Medulla oblongata (tissue), 1 donor: Measurements from ENCODE around the gene MBTPS1.
A peak's percentile ranks its signal among the peaks of the same experiment; 100 is the strongest.

ENCODE experiments used
- DNase-seq: peaks from one replicate; pipeline ENCODE4 v3.0.0-alpha.2; 2015; ENCODE audit errors: extremely low spot score

MBTPS1 gene

DNA sequence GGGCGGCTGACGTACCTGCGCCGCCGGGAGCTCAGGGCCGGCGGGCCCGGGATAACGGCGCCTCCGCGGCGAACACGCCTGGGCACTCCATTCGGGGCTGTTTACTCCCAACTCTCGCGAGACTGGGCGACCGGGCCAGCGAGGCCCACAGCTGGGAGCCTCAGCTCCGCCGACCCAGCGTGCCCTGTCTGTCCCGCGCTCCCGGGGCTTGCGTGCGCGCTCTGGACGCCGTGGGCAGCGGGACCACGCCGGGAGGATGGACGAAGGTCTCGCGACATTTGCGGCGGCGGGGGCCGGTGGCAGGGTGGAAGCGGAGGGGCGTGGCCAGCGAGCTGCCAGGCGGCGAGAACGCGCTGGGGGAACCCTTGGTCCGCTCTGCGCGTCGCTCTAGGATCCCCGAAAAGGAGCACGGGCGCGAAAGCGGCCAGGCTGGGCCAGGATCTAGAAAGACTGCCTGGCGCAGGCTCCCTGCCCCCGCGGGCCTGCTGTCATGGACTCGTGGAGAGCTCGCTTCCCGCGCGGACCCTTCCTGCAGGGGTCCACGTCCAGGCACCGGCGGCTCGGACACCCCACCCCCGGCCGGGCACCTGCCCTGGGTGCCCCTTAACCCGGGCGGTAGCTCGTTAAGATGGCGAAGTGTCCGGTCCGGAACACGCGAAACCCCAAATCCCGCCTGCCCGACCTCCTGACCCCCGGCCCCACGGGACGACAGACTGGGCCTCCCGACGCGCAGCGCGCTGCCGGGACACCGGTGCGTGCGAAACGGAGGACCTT is at the start of gene MBTPS1:
Gene MBTPS1, minus strand, starts transcription at position 223 of the 774 bp plus-strand sequence. CDS start 15,159 bp downstream, outside the sequence.
- peak; percentile 98 for DNase-seq

DNA sequence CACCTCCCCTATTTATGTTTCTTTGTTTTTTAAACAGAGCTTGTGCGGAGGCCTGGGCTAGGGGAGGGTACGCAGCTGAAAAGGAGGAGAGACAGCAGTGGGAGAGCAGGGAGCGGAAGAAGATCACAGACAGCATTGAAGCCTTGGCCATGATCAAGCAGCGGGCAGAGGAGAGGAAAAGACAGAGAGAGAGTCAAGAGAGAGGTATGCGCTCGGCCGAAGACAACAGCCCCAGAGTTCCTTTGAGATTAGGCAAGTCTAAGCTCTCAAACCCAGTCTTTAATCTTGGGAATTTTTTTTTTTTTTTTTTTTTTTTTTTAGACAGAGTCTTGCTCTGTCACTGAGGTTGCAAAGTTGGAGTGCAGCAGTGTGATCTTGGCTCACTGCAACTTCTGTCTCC is 49.0 kb upstream of the MBTPS1 start:
- no peak for DNase-seq

DNA sequence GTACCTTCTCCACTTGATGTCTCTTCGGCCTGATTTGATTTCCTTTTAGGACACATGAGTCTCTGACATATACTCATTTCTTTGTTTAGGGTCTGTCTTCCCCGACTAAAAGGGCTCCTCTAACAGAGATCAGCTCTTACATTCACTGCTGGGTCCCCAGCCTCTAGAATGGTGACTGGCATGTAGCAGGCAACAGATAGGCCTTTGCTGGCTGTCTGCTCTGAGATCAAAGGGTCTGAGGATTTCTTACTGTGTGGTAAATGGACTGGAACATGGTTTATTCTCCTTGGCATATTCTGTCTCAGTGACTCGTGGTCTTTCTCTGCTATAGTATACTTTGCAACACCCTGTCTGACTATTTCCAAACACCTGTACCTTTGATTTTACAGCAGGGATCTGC is 45.1 kb upstream of the MBTPS1 start:
- no peak for DNase-seq

DNA sequence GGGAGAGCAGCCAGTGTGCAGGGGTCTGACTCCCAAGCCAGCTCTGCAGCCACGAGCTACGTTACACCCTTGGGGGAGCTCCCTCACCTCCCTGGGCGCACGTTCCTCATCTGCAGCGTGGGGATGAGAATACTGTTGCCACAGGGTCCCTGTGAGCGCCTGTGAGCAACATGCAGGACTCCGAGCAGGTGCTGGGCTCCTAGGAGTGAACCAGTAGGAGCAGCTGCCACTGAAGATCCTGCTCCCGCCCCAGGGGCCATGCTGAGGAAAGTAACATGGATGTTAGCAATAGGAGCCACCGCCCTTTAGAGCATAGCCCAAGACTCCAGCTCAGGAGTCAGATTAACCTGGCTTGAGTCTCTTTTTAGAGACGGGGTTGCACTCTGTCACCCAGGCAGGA is 44.3 kb upstream of the MBTPS1 start:
- no peak for DNase-seq

DNA sequence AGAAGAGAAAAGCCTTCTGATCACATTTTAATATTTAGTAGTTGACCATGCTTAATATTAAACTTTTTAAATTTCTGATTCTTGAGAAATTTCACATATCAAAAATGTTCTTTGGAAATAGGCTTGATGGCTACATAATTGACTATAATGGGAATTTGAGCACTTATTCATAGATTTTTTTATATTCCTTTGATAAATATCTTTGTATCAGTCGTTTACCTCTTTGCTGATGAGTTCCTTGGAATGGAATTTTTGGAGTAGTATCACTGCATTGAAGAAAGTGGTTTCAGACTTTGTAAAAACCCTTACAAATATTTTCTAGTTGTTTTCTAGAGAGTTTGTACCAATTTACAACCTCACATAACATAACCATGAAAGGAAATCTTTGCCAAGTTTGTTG is 43.1 kb upstream of the MBTPS1 start:
- DNase-seq, result no peak

DNA sequence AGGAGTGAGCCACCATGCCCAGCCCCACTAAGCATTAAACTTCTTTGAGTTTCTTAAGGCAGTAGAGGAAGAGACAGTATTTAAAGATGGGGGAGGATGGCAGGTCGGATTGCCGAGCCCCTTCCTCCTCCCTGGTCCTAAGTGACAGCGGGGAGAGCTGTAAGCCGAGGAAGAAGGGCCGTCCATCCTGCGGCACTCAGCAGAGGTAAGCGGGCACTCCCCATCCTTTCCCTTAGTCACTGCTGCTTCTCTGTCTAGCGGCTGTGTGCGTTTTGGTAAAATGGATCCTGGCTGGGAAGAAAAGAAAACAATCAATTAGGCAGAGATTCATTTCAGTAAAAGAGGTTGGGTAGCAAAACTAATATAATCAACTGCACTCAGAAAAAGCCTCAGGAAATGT is 42.3 kb upstream of the MBTPS1 start:
- DNase-seq, result no peak

DNA sequence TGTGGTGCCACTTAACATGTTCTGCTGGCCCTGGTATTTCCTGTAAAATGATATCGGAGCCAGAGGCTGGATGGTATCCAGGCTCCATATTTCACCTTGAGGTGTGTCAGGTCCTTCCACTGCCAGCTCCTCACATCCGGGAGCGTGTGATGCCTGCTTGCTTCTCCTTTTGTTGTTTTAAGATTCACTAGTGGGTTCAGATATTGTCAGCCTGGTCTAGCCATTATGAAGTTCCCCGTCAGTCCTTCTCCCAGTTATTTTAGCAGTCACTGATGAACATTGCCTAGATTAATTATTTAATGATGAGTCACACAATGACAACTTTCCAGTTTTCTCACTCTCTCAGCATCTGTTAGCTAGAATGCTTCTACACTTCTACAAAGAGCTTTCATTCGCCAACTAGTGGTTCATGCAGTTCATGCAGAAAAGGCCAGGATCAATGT is 39.6 kb upstream of the MBTPS1 start:
- no peak for DNase-seq

DNA sequence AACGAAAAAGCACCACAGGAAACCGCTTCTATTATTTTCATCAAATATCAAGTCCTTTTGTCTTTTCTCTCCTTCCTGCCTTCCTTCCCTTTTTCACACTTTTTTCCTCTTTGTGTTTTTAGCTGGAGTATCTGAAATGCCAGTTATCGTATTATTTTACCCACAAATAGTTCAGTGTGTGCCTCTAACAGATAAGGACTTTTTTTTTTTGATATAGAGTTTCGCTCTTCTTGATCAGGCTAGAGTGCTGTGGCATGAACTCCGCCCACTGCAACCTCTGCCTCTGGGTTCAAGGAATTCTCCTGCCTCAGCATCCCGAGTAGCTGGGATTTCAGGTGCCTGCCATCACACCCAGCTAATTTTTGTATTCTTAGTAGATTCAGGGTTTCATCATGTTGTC is 39.0 kb upstream of the MBTPS1 start:
- DNase-seq, result no peak

DNA sequence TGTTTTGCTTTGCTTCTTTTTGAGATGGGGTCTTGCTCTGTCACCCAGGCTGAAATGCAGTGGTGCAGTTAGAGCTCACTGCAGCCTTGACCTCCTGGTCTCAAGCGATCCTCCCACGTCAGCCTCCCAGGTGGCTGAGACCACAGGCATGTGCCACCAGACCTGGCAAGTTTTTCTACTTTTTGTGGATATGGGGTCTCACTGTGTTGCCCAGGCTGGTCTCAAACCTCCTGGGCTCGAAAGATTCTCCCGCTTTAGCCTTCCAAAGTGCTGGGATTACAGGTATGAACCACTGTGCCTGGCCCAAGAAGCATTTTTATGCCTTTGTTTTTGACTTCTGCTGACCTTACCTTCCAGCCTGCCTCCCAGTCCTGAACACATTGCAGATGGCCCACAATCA is 38.5 kb upstream of the MBTPS1 start:
- no peak for DNase-seq

- DNase-seq, result no peak
Observed at GRCh38 chr16:84153660-84154214, 37.0 kb upstream of the MBTPS1 start.

DNA sequence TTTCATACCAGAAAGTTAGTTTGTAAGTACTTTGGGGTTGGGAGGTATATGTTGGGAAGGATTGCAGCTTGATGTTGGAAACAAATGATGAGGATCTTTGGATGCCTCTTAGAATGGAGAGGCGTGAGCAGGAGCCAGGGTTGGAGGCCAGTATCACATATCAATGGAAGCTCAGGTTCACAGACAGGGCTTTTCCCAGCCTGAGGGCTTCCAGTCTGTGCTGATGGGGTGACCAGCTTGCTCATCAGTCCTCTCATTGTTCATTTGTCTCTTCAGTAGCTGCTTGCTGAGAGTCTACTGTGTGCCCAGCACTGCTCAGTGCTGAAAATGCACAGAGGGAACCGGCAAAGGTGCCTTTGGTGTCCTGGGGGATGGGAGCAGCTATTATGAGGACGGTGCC is 34.2 kb upstream of the MBTPS1 start:
- no peak for DNase-seq

- peak; percentile 93 for DNase-seq
Observed at GRCh38 chr16:84144859-84145639, 28.3 kb upstream of the MBTPS1 start, which contains the start of the genes DNAAF1 and HSDL1. TSS of gene DNAAF1 (plus strand) at chr16:84145308. CDS start at chr16:84145441, 133 bp downstream. TSS of gene HSDL1 (minus strand) at chr16:84145177. CDS start at chr16:84131321, 13,856 bp downstream.

DNA sequence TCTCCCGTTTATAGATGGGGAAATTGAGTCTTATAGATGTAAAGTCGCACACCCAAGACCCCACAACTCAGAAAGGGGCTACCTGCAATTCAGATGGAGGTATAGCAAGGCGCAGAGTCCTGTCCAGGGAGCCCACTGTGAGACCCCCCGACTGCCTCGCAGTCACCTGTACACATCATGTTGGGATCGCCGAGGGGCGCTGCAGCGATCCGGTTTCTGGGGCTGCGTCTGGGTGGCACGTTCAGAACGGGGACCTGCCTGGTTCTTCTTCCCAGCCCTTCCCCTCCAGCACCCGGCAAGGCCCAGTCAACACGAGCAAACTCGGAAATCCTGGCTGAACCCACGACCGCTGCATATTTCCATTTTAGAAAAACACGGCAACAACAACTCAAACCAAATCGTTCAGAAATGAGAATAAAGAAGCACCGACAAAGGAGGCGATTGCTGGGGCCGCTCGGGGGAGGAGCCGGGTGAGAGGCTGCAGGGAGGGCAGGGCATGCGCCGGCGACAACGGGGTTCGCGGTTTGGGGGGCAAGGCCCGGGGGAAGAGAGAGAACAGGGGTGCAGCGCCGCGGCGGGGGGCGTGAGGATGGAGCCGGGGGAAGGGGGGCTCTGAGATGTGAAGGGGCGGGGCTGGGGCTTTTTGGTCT is 27.6 kb upstream of the MBTPS1 start:
- peak; percentile 9 for DNase-seq

DNA sequence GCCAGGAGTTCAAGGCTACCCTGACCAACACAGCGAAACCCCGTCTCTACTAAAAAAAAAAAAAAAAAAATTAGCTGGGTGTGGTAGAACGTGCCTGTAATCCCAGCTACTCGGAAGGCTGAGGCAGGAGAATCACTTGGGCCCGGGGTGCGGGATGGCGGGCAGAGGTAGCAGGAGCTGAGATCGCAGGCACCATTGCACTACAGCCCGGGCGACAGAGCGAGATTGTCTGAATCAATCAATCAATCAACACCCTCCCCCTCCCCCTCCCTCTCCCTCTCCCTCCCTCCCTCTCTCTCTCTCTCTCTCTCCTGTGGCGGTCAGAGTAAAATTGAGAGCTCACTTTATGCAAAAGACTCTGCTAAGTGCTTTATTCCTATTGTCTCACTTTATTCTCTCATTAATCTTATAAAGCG is 27.1 kb upstream of the MBTPS1 start:
- DNase-seq, result no peak

- no peak for DNase-seq
Observed at GRCh38 chr16:84143081-84143480, 26.3 kb upstream of the MBTPS1 start.

DNA sequence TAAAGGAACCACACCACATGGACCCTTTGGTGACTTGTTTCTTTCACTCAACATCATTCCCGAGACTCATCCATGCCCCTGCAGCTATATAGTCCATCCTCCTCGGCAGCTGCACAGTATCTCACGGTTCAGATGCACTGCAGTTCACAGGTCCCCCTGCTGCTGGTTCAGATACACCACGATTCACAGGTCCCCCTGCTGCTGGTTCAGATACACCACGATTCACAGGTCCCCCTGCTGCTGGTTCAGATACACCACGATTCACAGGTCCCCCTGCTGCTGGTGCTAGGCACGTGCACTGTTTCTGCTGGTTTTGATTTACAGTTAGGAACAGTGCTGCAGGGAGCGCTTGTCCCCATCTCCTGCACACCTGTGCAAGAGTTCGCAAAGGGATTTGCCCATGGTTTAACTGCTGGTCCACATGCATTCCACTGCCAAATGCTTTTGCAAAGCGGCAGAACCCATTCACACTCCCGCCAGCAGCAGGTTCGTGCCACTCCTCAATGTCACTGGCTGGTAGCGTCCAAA is 24.5 kb upstream of the MBTPS1 start:
- no peak for DNase-seq

- DNase-seq, result no peak
Observed at GRCh38 chr16:84139628-84140258, 23.0 kb upstream of the MBTPS1 start.

- peak; percentile 15 for DNase-seq
Observed at GRCh38 chr16:84138824-84139627, 22.3 kb upstream of the MBTPS1 start.

DNA sequence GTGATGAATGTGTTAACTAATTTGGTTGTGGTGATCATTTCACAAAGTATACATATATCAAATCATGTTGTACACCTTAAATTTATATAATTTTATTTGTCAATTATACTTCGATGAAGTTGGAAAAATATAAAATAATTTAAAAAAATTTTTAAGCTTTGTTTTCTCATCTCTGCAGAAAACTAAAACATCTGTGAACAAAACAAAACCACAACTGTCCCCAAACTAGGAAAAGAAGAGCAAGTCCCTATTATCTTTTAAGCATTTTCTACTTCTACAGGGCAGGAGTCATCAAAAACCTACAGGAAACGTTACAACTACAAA is 21.7 kb upstream of the MBTPS1 start:
- DNase-seq, result no peak

DNA sequence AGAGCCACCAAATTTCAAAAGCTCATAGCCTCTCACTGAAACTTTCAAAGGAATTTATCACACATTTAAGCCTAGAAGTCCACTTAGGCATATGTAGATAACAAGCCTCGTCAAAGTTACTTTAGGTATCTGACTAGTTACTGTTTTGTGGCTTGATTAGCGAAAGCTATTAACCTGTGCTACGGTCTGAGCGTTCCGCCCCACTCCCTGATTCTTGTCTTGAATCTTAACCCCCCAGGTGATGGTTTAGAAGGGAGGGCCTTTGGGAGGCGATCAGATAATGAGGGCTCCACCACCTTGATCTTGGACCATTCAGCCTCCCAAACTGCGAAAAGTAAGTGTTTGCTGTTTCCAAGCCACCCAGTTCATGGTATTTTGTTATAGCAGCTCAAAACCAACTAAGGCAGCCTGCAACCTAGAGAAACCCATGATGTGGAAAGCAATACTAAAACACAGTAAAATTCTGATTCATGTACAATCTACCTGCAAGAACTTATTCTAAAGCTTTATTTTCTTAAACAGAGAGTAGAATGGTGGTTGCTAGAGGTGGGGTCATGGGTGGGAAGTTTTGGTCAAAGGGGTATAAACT is 21.1 kb upstream of the MBTPS1 start:
- no peak for DNase-seq
